Peyer's patch (tissue), 4 donors: Measurements from ENCODE around the gene CACNA1A.

Source experiments
- POLR2A ChIP-seq, 2 donors: fragments of 450-650 bp; IDR thresholded peaks; one replicate each; pipeline ENCODE4 v1.5.1; 2017; ENCODE audit warnings: antibody characterized with exemption in 2 of 2, mild to moderate bottlenecking in 2 of 2, moderate library complexity in 2 of 2
- TF ChIP-seq, protein P1 (sequence below), 6 experiments: fragments of 450-650 bp in 4 of 6; fragments of 200-600 bp in 2 of 6; sonication (generic) in 1 of 6; IDR thresholded peaks; one replicate each; pipeline ENCODE4 v1.5.1; 2017 to 2019; ENCODE audit warnings: antibody characterized with exemption in 6 of 6, mild to moderate bottlenecking in 3 of 6, moderate library complexity in 1 of 6

GRCh38 chr19:13376537-13376936 is 129.7 kb downstream of the CACNA1A start:
- TF ChIP-seq POLR2A (IDR thresholded peaks at IDR 0.05) = no peak
- TF ChIP-seq, protein P1, sequence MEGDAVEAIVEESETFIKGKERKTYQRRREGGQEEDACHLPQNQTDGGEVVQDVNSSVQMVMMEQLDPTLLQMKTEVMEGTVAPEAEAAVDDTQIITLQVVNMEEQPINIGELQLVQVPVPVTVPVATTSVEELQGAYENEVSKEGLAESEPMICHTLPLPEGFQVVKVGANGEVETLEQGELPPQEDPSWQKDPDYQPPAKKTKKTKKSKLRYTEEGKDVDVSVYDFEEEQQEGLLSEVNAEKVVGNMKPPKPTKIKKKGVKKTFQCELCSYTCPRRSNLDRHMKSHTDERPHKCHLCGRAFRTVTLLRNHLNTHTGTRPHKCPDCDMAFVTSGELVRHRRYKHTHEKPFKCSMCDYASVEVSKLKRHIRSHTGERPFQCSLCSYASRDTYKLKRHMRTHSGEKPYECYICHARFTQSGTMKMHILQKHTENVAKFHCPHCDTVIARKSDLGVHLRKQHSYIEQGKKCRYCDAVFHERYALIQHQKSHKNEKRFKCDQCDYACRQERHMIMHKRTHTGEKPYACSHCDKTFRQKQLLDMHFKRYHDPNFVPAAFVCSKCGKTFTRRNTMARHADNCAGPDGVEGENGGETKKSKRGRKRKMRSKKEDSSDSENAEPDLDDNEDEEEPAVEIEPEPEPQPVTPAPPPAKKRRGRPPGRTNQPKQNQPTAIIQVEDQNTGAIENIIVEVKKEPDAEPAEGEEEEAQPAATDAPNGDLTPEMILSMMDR (IDR thresholded peaks at IDR 0.05) = no peak
